Activated T-cell treated with anti-CD3 and anti-CD28 coated beads, Interleukin-2, amount 50 U/mL, for 48 hours (primary cell): ENCODE results near the gene TMEM30B.

ENCODE experiments used
- DNase-seq, 2 experiments: peaks; one replicate each; pipeline ENCODE4 v3.0.0-alpha.2; 2020

TMEM30B gene

DNA sequence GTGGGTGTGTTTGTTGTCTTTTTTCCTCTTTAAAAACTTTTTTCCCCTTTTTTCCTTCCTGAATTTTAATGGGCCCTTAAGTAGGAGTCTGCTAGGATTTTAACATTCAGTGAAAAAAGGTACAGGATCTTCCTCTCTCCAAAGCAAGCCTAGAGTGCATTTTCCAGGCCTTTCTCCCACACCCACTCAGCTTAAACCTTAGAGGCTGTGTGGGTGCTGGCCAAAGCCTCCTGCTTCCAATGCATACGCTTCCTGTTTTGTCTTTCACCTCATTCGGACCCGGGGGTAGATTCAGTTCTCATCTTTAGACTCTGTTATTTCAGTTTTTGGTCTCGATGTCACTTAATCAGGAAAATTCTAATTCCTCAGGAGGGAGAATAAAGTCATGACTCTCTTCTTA lies 51.2 kb downstream of the TMEM30B start:
- DNase-seq = no peak

DNA sequence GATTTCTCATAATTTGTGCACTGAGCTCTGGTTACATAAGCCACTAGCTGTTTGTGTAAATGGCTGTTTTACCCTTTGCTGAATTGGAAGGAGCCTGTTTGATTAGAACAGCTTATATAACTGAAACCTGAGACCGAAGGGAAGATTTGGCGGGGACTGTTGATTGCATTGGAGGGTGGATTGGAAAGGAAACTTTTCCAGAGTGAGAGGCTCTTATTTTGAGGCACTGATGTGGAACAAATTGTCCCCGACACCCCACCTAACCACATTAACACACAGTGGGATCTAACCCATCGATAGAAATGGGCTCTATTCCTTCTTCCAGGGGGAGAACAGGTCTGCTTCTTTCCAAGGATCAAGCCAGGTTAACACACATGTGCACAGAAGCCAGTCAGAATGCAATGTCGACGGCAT lies 51.7 kb downstream of the TMEM30B start:
- no peak for DNase-seq

DNA sequence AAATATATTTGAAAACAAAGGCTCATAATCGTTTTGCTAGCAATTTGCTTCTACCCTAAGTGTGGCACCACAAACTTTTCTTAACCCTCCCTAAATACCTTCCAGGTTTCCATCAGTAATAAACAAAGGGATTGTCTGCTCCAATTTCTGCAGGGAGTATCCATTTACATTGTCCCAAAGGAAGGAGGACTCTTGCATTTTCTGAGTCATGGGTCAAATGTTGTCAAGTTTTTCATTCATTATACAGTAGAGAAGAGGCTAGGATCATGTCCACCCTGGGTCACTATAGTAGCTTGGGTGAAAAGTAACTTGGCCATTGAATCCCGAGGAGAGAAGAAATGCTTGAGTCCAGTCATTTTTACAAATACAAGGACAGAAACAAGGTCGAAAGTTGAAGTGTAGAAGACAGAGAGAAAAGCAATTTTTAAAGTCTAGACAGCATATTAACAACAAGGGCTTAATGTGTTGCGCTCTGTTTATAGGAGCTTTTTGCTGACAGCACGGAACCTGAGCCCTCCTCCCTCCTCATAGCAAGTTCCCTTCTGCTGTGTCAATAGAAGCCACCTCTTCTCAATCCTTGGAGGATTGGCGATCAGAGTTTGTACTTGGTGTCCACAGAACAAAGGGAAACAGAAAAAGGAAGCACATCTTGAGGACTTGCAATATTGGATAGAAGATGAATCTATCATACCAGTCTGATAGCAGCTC lies 53.1 kb downstream of the TMEM30B start:
- DNase-seq = no peak
